Ovary (tissue), 3 donors: ENCODE measurements around the gene DEFB132.

Source experiments
- EP300 ChIP-seq: sonication (generic); formaldehyde crosslinking; IDR thresholded peaks from one replicate; pipeline ENCODE4 v1.6.1; 2017; ENCODE audit warnings: antibody characterized with exemption
- POLR2A ChIP-seq: fragments of 450-650 bp; IDR thresholded peaks from one replicate; pipeline ENCODE4 v1.6.1; 2017; ENCODE audit warnings: antibody characterized with exemption, mild to moderate bottlenecking, moderate library complexity
- TF ChIP-seq, protein P1 (sequence below), 3 donors: fragments of 450-650 bp in 2 of 3; fragments of 200-600 bp in 1 of 3; IDR thresholded peaks; one replicate each; pipeline versions ENCODE4 v1.5.1 to v1.8.0; 2016 to 2022; ENCODE audit warnings: antibody characterized with exemption in 3 of 3, mild to moderate bottlenecking in 1 of 3
- donor health status: DM: no; HTN: no; CAD: no.

DNA sequence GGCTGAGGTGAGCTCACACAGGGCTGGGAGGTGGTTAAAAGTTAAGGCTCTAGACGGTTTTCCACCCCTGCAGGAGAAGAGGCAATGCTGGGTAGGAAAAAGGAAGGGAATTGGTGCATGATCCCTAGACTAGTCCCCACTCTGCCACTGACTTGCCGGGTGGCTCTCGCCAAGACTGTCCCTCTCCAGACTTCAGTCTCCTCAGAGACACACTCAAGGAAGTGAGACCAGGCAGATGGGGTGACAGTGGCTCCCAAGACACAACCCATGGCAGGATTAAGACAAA lies 19.9 kb downstream of the DEFB132 start:
- TF ChIP-seq, protein P1, sequence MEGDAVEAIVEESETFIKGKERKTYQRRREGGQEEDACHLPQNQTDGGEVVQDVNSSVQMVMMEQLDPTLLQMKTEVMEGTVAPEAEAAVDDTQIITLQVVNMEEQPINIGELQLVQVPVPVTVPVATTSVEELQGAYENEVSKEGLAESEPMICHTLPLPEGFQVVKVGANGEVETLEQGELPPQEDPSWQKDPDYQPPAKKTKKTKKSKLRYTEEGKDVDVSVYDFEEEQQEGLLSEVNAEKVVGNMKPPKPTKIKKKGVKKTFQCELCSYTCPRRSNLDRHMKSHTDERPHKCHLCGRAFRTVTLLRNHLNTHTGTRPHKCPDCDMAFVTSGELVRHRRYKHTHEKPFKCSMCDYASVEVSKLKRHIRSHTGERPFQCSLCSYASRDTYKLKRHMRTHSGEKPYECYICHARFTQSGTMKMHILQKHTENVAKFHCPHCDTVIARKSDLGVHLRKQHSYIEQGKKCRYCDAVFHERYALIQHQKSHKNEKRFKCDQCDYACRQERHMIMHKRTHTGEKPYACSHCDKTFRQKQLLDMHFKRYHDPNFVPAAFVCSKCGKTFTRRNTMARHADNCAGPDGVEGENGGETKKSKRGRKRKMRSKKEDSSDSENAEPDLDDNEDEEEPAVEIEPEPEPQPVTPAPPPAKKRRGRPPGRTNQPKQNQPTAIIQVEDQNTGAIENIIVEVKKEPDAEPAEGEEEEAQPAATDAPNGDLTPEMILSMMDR (IDR thresholded peaks at IDR 0.05): no peak
- TF ChIP-seq POLR2A (no peak), EP300 (no peak)
